GM23338 (cell line): Measurements from ENCODE around the gene CHIC2. TPM values are rescaled to one million over a fixed set of nuclear protein-coding genes. Genes with fewer than 3 reads are reported as not detected.
A peak's percentile ranks its signal among the peaks of the same experiment; 100 is the strongest.

Source experiments
- ATAC-seq: fragments of 200-7000 bp; cut with Tn5 transposase; 3 replicates; pipeline ENCODE4 v1.9.1; 2020
- DNase-seq: peaks from one replicate; pipeline ENCODE4 v3.0.0-alpha.2; 2015; ENCODE audit warnings: low spot score
- H2AFZ ChIP-seq: fragments of 200-600 bp; sonication (generic); 2 replicates; pipeline ENCODE4 v1.8.0; 2016; ENCODE audit warnings: antibody characterized with exemption, mild to moderate bottlenecking, moderate library complexity
- H3F3A ChIP-seq: fragments of 200-600 bp; sonication (generic); replicated peaks from 2 replicates; pipeline ENCODE4 v1.8.0; 2017; ENCODE audit warnings: antibody characterized with exemption, mixed run types, low read depth
- H3K27ac ChIP-seq: fragments of 200-600 bp; sonication (generic); 2 replicates; pipeline ENCODE4 v1.6.1; 2016; ENCODE audit warnings: low read depth
- H3K27me3 ChIP-seq: fragments of 200-600 bp; sonication (generic); 2 replicates; pipeline ENCODE4 v1.8.0; 2016; ENCODE audit warnings: mild to moderate bottlenecking, mixed run types, moderate library complexity; ENCODE audit not compliant: insufficient read depth
- H3K36me3 ChIP-seq: fragments of 200-600 bp; sonication (generic); 2 replicates; pipeline ENCODE4 v1.8.0; 2016; ENCODE audit warnings: mild to moderate bottlenecking; ENCODE audit not compliant: insufficient read depth
- H3K4me1 ChIP-seq: fragments of 200-600 bp; sonication (generic); 2 replicates; pipeline ENCODE4 v1.8.0; 2016; ENCODE audit warnings: mild to moderate bottlenecking, moderate library complexity; ENCODE audit not compliant: insufficient read depth
- H3K4me2 ChIP-seq: fragments of 200-600 bp; sonication (generic); 2 replicates; pipeline ENCODE4 v1.7.1; 2017; ENCODE audit warnings: mixed run types
- H3K4me3 ChIP-seq: fragments of 200-600 bp; sonication (generic); 2 replicates; pipeline ENCODE4 v1.6.1; 2016; ENCODE audit warnings: mixed run types
- H3K79me2 ChIP-seq: fragments of 200-600 bp; sonication (generic); replicated peaks from 2 replicates; pipeline ENCODE4 v1.8.0; 2017; ENCODE audit warnings: mild to moderate bottlenecking; ENCODE audit not compliant: insufficient read depth
- H3K9me2 ChIP-seq: fragments of 200-600 bp; sonication (generic); 2 replicates; pipeline ENCODE4 v1.8.0; 2017; ENCODE audit not compliant: insufficient read depth
- H4K20me1 ChIP-seq: fragments of 200-600 bp; sonication (generic); replicated peaks from 2 replicates; pipeline ENCODE4 v1.8.0; 2017; ENCODE audit warnings: mild to moderate bottlenecking; ENCODE audit not compliant: insufficient read depth
- H3K27ac Mint-ChIP-seq: 2 replicates; pipeline ENCODE4 v1.8.0; 2020; ENCODE audit warnings: inconsistent platforms, mild to moderate bottlenecking, moderate library complexity, mixed read lengths
- H3K27me3 Mint-ChIP-seq: 3 replicates; pipeline ENCODE4 v1.8.0; 2022; ENCODE audit warnings: low read depth, mild to moderate bottlenecking, moderate library complexity, mixed read lengths, inconsistent platforms; ENCODE audit not compliant: insufficient read depth, poor library complexity
- H3K36me3 Mint-ChIP-seq: 3 replicates; pipeline ENCODE4 v1.8.0; 2021; ENCODE audit warnings: low read depth, mild to moderate bottlenecking, inconsistent platforms, moderate library complexity, mixed read lengths
- H3K4me1 Mint-ChIP-seq: 3 replicates; pipeline ENCODE4 v1.8.0; 2020; ENCODE audit warnings: mild to moderate bottlenecking, inconsistent platforms, mixed read lengths
- H3K4me3 Mint-ChIP-seq: 3 replicates; pipeline ENCODE4 v1.8.0; 2021; ENCODE audit warnings: moderate library complexity, mild to moderate bottlenecking, inconsistent platforms, mixed read lengths
- H3K9me3 Mint-ChIP-seq: 3 replicates; pipeline ENCODE4 v1.8.0; 2020; ENCODE audit warnings: moderate library complexity, mild to moderate bottlenecking, inconsistent platforms, mixed read lengths
- CREB1 ChIP-seq: fragments of 250-450 bp; sonication (Bioruptor Pico); IDR thresholded peaks from 2 replicates; pipeline ENCODE4 v1.5.0; 2020; ENCODE audit warnings: low read depth, mild to moderate bottlenecking, moderate library complexity
- CTCF ChIP-seq, 2 experiments: fragments of 200-600 bp in 1 of 2; sonication (generic) in 1 of 2; conservative IDR thresholded peaks; 2 replicates each; pipeline versions ENCODE4 v1.5.1 to v1.6.1; 2016 to 2017; ENCODE audit warnings: antibody characterized with exemption in 2 of 2, low read depth in 2 of 2, mild to moderate bottlenecking in 2 of 2, moderate library complexity in 1 of 2
- EZH2phosphoT487 ChIP-seq: fragments of 200-600 bp; sonication (generic); IDR thresholded peaks from one replicate; pipeline ENCODE4 v1.8.1; 2018; ENCODE audit warnings: antibody characterized with exemption; ENCODE audit not compliant: unreplicated experiment
- JUNB ChIP-seq: IDR thresholded peaks from one replicate; pipeline ENCODE4 v1.6.1; 2016; ENCODE audit warnings: antibody characterized with exemption; ENCODE audit not compliant: unreplicated experiment
- REST ChIP-seq: IDR thresholded peaks from one replicate; pipeline ENCODE4 v1.6.1; 2018; ENCODE audit warnings: antibody characterized with exemption; ENCODE audit not compliant: unreplicated experiment
- STAT1 ChIP-seq: IDR thresholded peaks from one replicate; pipeline ENCODE4 v1.6.1; 2016; ENCODE audit warnings: antibody characterized with exemption; ENCODE audit not compliant: unreplicated experiment
- ZNF114 ChIP-seq: fragments of 250-450 bp; sonication (Bioruptor Pico); IDR thresholded peaks from 2 replicates; pipeline ENCODE4 v1.5.0; 2020; ENCODE audit warnings: mild to moderate bottlenecking, moderate library complexity
- ZNF331 ChIP-seq: fragments of 250-450 bp; sonication (Bioruptor Pico); IDR thresholded peaks from 2 replicates; pipeline ENCODE4 v1.5.0; 2020; ENCODE audit warnings: low read depth, mild to moderate bottlenecking, moderate library complexity
- polyA plus RNA-seq: library from polyadenylated mRNA; unstranded; fragments of >200 nt; fragmentation: Nextera tagmentation; extraction: Ambion mirVana; gene quantifications from 2 replicates; pipeline ENCODE4 v1.2.1, GENCODE V29; 2016
- total RNA-seq: library from RNA; depleted of rRNA; stranded (reverse); fragments of >200 nt; shearing (Covaris generic); gene quantifications from 2 replicates; pipeline ENCODE4 v1.2.3, GENCODE V29; 2014

The CHIC2 gene
- total and polyA plus RNA-seq, 2 experiments from 2014 or later = 17.2 to 18.3 TPM

DNA sequence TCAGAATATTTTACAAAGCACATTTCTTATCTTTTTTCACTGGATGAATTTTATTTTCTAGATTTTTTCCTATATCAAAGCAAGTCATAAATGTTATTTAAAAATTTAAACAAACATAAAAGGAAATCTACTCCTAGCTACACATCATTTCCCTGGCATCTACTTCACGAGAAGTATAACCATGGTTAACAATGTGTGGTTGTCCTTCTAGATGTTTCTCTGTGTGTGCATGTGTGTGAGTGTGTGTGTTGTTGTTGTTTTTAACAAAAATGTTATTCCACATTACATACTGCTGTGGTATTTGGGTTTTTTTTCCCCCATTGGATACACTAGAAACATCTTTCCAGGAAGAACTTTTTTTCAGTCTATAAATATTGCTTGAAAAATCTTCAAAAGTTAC lies 103.1 kb downstream of the CHIC2 start:
- Histone ChIP-seq H3K36me3 (no peaks in the 10 kb centered on the region), H3K4me3 (no peak overlapping the region), H3F3A (no peaks in the 10 kb centered on the region), H3K4me1 (peaks cover 14% of the 10 kb centered on the region), H3K9me2 (no peaks in the 10 kb centered on the region), H3K4me2 (no peak overlapping the region), H3K79me2 (no peaks in the 10 kb centered on the region), H3K27me3 (no peaks in the 10 kb centered on the region), H3K27ac (no peak overlapping the region), H2AFZ (no peak overlapping the region), H4K20me1 (no peaks in the 10 kb centered on the region)
- Mint-ChIP-seq H3K4me1 (peaks cover 29% of the 10 kb centered on the region), H3K36me3 (no peaks in the 10 kb centered on the region), H3K9me3 (no peaks in the 10 kb centered on the region), H3K27me3 (no peaks in the 10 kb centered on the region), H3K4me3 (no peak overlapping the region), H3K27ac (no peak overlapping the region)
- TF ChIP-seq ZNF331 (CRISPR knock-in tag) (no peak), CREB1 (CRISPR knock-in tag) (no peak), EZH2phosphoT487 (no peak), REST (no peak), STAT1 (no peak), JUNB (no peak), ZNF114 (CRISPR knock-in tag) (no peak), CTCF (conservative IDR thresholded peaks at IDR 0.05; ENCODE audit: low read depth in 2 of 2) (no peak)
- ATAC-seq (no peak), DNase-seq (no peak)

- H3F3A ChIP-seq = no peaks in the 10 kb centered on the region
- H3K4me1 Mint-ChIP-seq = peaks cover 34% of the 10 kb centered on the region
- H3K4me2 ChIP-seq = no peak overlapping the region
- peaks cover 14% of the 10 kb centered on the region for H3K4me1 ChIP-seq
- no peaks in the 10 kb centered on the region for H3K27me3 Mint-ChIP-seq
- H3K4me3 ChIP-seq = no peak overlapping the region
- no peaks in the 10 kb centered on the region for H3K79me2 ChIP-seq
- no peaks in the 10 kb centered on the region for H3K36me3 ChIP-seq
- H3K27me3 ChIP-seq = no peaks in the 10 kb centered on the region
- H3K9me2 ChIP-seq = no peaks in the 10 kb centered on the region
- no peak overlapping the region for H3K27ac Mint-ChIP-seq
- peak; percentile 41 for ATAC-seq
- H3K36me3 Mint-ChIP-seq = no peaks in the 10 kb centered on the region
- H3K9me3 Mint-ChIP-seq = no peaks in the 10 kb centered on the region
- H3K4me3 Mint-ChIP-seq = no peak overlapping the region
- no peaks in the 10 kb centered on the region for H4K20me1 ChIP-seq
- H3K27ac ChIP-seq = no peak overlapping the region
- no peak for DNase-seq
- H2AFZ ChIP-seq = no peak overlapping the region
- TF ChIP-seq REST (no peak), ZNF114 (CRISPR knock-in tag) (no peak)
These were observed 103.6 kb downstream of the CHIC2 start for GRCh38 chr4:53960843-53961242.
